IMR-90 (cell line): ENCODE results near the gene RARRES2. TPM values are rescaled to one million over a fixed set of nuclear protein-coding genes. Genes with fewer than 3 reads are reported as not detected.

Experiments used
- ATAC-seq: fragments of 200-7000 bp; cut with Tn5 transposase; 2 replicates; pipeline ENCODE4 v1.9.1; 2020; ENCODE audit warnings: low read depth, mild to moderate bottlenecking, moderate library complexity
- BruUV-seq: library from RNA; stranded (reverse); fragments of 400-500 nt; replicated peaks from 2 replicates; lab custom pipeline; 2021; lab: Mats Ljungman, UMichigan
- CTCF ChIA-PET: fragments of 300-600 bp; formaldehyde crosslinking; extraction: SDS; loops from one replicate; lab custom pipeline; 2021; ENCODE audit warnings: antibody characterized with exemption; lab: Yijun Ruan, JAX
- POLR2A ChIA-PET: fragments of 300-600 bp; sonication (Branson Sonifier 250); formaldehyde crosslinking; loops from one replicate; lab custom pipeline; 2022; ENCODE audit warnings: antibody characterized with exemption; ENCODE audit not compliant: unreplicated experiment; lab: Charles Lee
- DNase-seq: peaks from one replicate; pipeline ENCODE4 v3.0.0; 2013
- H2AFZ ChIP-seq: replicated peaks from 2 replicates; pipeline ENCODE3; 2013; ENCODE audit warnings: low read length, mild to moderate bottlenecking; ENCODE audit not compliant: poor library complexity
- H2AK5ac ChIP-seq: 2 replicates; pipeline ENCODE4 v1.6.1; 2013; ENCODE audit warnings: low read depth, low read length, inconsistent platforms
- H2AK9ac ChIP-seq: replicated peaks from 2 replicates; pipeline ENCODE3; 2013; ENCODE audit warnings: mild to moderate bottlenecking, low read depth, low read length, moderate library complexity; ENCODE audit not compliant: poor library complexity
- H2BK120ac ChIP-seq: 2 replicates; pipeline ENCODE4 v1.6.1; 2013; ENCODE audit warnings: low read depth, low read length, inconsistent platforms
- H2BK15ac ChIP-seq: 3 replicates; pipeline ENCODE4 v1.6.1; 2013; ENCODE audit warnings: low read depth, low read length, inconsistent platforms
- H2BK20ac ChIP-seq: 2 replicates; pipeline ENCODE4 v1.6.1; 2013; ENCODE audit warnings: low read depth, mild to moderate bottlenecking, inconsistent platforms, low read length, moderate library complexity
- H2BK5ac ChIP-seq: 2 replicates; pipeline ENCODE4 v1.6.1; 2013; ENCODE audit warnings: mild to moderate bottlenecking, low read depth, low read length, inconsistent platforms; ENCODE audit not compliant: poor library complexity, severe bottlenecking
- H3K14ac ChIP-seq: replicated peaks from 2 replicates; pipeline ENCODE4 v1.6.1; 2013; ENCODE audit warnings: low read depth, low read length, inconsistent platforms
- H3K18ac ChIP-seq: 2 replicates; pipeline ENCODE4 v1.6.1; 2013; ENCODE audit warnings: low read depth, low read length, control low read depth
- H3K23ac ChIP-seq: 2 replicates; pipeline ENCODE4 v1.6.1; 2013; ENCODE audit warnings: low read depth, low read length, inconsistent platforms
- H3K27ac ChIP-seq: 2 replicates; pipeline ENCODE4 v1.5.1; 2013; ENCODE audit warnings: mild to moderate bottlenecking, control low read depth, low read length; ENCODE audit not compliant: insufficient read depth
- H3K27me3 ChIP-seq: 2 replicates; pipeline ENCODE4 v1.6.1; 2013; ENCODE audit warnings: low read length; ENCODE audit not compliant: control insufficient read depth, insufficient read depth
- H3K36me3 ChIP-seq: 2 replicates; pipeline ENCODE4 v1.6.1; 2013; ENCODE audit warnings: low read length, mixed read lengths; ENCODE audit not compliant: control insufficient read depth, insufficient read depth
- H3K4ac ChIP-seq: 2 replicates; pipeline ENCODE4 v1.6.1; 2013; ENCODE audit warnings: low read depth, low read length, inconsistent platforms
- H3K4me1 ChIP-seq: 2 replicates; pipeline ENCODE4 v1.6.1; 2013; ENCODE audit warnings: low read length, mixed read lengths; ENCODE audit not compliant: control insufficient read depth, insufficient read depth
- H3K4me2 ChIP-seq: 2 replicates; pipeline ENCODE4 v1.6.1; 2013; ENCODE audit warnings: low read depth, mild to moderate bottlenecking, control low read depth, low read length, moderate library complexity
- H3K4me3 ChIP-seq: 2 replicates; pipeline ENCODE4 v1.5.1; 2013; ENCODE audit warnings: low read depth, mild to moderate bottlenecking, control low read depth, low read length, moderate library complexity; ENCODE audit not compliant: insufficient read depth
- H3K56ac ChIP-seq: 2 replicates; pipeline ENCODE4 v1.6.1; 2013; ENCODE audit warnings: low read length, inconsistent platforms; ENCODE audit not compliant: insufficient read depth; ENCODE audit errors: extremely low read depth
- H3K79me1 ChIP-seq, 2 experiments: 2 replicates each; pipeline ENCODE4 v1.6.1; 2013; ENCODE audit warnings: low read length in 2 of 2, inconsistent platforms in 1 of 2, low read depth in 1 of 2
- H3K9ac ChIP-seq: 2 replicates; pipeline ENCODE4 v1.6.1; 2013; ENCODE audit warnings: low read depth, low read length, control low read depth
- H3K9me1 ChIP-seq: 2 replicates; pipeline ENCODE4 v1.6.1; 2013; ENCODE audit warnings: low read length, inconsistent platforms; ENCODE audit not compliant: insufficient read depth
- H3K9me3 ChIP-seq: 2 replicates; pipeline ENCODE4 v1.6.1; 2013; ENCODE audit warnings: low read length; ENCODE audit not compliant: control insufficient read depth, insufficient read depth
- H4K20me1 ChIP-seq: 2 replicates; pipeline ENCODE4 v1.6.1; 2013; ENCODE audit warnings: low read length, inconsistent platforms; ENCODE audit not compliant: insufficient read depth
- H4K5ac ChIP-seq: 2 replicates; pipeline ENCODE4 v1.6.1; 2013; ENCODE audit warnings: mild to moderate bottlenecking, low read depth, low read length, control low read depth
- H4K8ac ChIP-seq, 2 experiments: 2 replicates each; pipeline ENCODE4 v1.6.1; 2013; ENCODE audit warnings: low read depth in 2 of 2, low read length in 2 of 2, control low read depth in 1 of 2, inconsistent platforms in 1 of 2
- H4K91ac ChIP-seq: 2 replicates; pipeline ENCODE4 v1.6.1; 2013; ENCODE audit warnings: low read depth, low read length, inconsistent platforms; ENCODE audit not compliant: insufficient read depth
- CTCF ChIP-seq: conservative IDR thresholded peaks from 2 replicates; pipeline ENCODE4 v1.5.1; 2012; ENCODE audit warnings: mild to moderate bottlenecking, low read depth, low read length, improper control_type of control experiment
- NFE2L2 ChIP-seq: fragments of 150-350 bp; IDR thresholded peaks from 2 replicates; pipeline ENCODE4 v1.6.1; 2016; ENCODE audit warnings: low read depth, mild to moderate bottlenecking, low read length
- WGBS, 2 experiments: methylation state at CpG; one replicate each; pipeline versions ENCODE4 v1.1.5 to v1.1.7; 2013; ENCODE audit warnings: missing lambda C conversion rate in 2 of 2; ENCODE audit not compliant: insufficient read length in 1 of 2; ENCODE audit errors: extremely low coverage in 2 of 2; 5-methylcytosine and 5-hydroxymethylcytosine counted together
- dilution Hi-C: fragments of 300-500 bp; cut with HindIII; formaldehyde crosslinking; loops from one replicate; pipeline ENCODE4 v1.14.3; 2018; ENCODE audit warnings: low sequenced_read_pairs; ENCODE audit not compliant: unreplicated experiment
- in situ Hi-C: fragments of 300-500 bp; cut with MboI; formaldehyde crosslinking; loops from 3 replicates; pipeline ENCODE4 v1.14.3; 2019; ENCODE audit warnings: low sequenced_read_pairs, inconsistent platforms, mixed read lengths
- intact Hi-C: fragments of 100-400 bp; cut with micrococcal nuclease; formaldehyde crosslinking; loops from 2 replicates; pipeline ENCODE4 v1.10.0; 2022
- polyA plus RNA-seq, 3 experiments: library from polyadenylated mRNA; depleted of rRNA; stranded (reverse); fragments of >200 nt; gene quantifications; 2 replicates each; pipeline ENCODE4 v1.2.3, GENCODE V29; 2012; ENCODE audit warnings: low replicate concordance in 1 of 3
- total RNA-seq: library from RNA; depleted of rRNA; stranded (reverse); fragments of >200 nt; gene quantifications from 2 replicates; pipeline ENCODE4 v1.2.3, GENCODE V29; 2012

RARRES2 gene
- total and polyA plus RNA-seq, 2 of the 4 experiments (the other 2 are of a cell fraction) = 1.6 TPM; not detected in 1

- H3K4me3 ChIP-seq = no peak overlapping the region
- ChIA-PET CTCF (no interaction called here), POLR2A (no interaction called here)
- intact Hi-C loops (no loop called here), dilution Hi-C loops (no loop called here), in situ Hi-C loops (no loop called here)
- BruUV-seq = no TSS peak
- ATAC-seq (no peak), DNase-seq (no peak)
- no peak overlapping the region for H4K91ac ChIP-seq
- no peaks in the 10 kb centered on the region for H4K20me1 ChIP-seq
- no peak overlapping the region for H2AFZ ChIP-seq
- no peak overlapping the region for H3K56ac ChIP-seq
- no peak overlapping the region for H2AK9ac ChIP-seq
- no peak overlapping the region for H3K14ac ChIP-seq
- no peak overlapping the region for H3K4ac ChIP-seq
- H3K18ac ChIP-seq = no peak overlapping the region
- no peaks in the 10 kb centered on the region for H3K9me3 ChIP-seq
- no peak overlapping the region for H2BK20ac ChIP-seq
- H2BK5ac ChIP-seq = no peak overlapping the region
- no peak for TF ChIP-seq NFE2L2
- TF ChIP-seq CTCF = no peak
- H3K23ac ChIP-seq = no peak overlapping the region
- H3K4me1 ChIP-seq = peaks cover 2% of the 10 kb centered on the region; the same call in 1 of the 2 replicates
- no peak overlapping the region for H2AK5ac ChIP-seq
- H3K9me1 ChIP-seq = no peaks in the 10 kb centered on the region; the same call in 1 of the 2 replicates
- no peak overlapping the region for H3K9ac ChIP-seq
- WGBS, 2 experiments = no CpG with 5 or more reads among the region's 4 CpGs
- no peak overlapping the region for H4K8ac ChIP-seq
- H3K4me2 ChIP-seq = no peak overlapping the region
- H2BK120ac ChIP-seq = no peak overlapping the region
- H3K36me3 ChIP-seq = no peaks in the 10 kb centered on the region
- no peak overlapping the region for H4K5ac ChIP-seq
- H3K79me1 ChIP-seq = no peaks in the 10 kb centered on the region; a peak in 1 of 4 replicates
- H3K27ac ChIP-seq = no peak overlapping the region
- peaks cover 2% of the 10 kb centered on the region; the same call in 1 of the 2 replicates for H3K27me3 ChIP-seq
- H2BK15ac ChIP-seq = no peak overlapping the region
Observed at GRCh38 chr7:150363370-150363769, 21.9 kb upstream of the RARRES2 start.
